HG03342 (cell line): ENCODE data around the gene ZNF469.
"Not testable (repeated sequence)": the region's sequence is repeated elsewhere in the genome, so short reads cannot be mapped to it uniquely, and the experiment has no call there.

Source experiments
- ATAC-seq: cut with Tn5 transposase; IDR thresholded peaks from one replicate; pipeline ENCODE4 v1.9.1; 2021; ENCODE audit warnings: mild to moderate bottlenecking, moderate library complexity; ENCODE audit not compliant: unreplicated experiment

Gene ZNF469

DNA sequence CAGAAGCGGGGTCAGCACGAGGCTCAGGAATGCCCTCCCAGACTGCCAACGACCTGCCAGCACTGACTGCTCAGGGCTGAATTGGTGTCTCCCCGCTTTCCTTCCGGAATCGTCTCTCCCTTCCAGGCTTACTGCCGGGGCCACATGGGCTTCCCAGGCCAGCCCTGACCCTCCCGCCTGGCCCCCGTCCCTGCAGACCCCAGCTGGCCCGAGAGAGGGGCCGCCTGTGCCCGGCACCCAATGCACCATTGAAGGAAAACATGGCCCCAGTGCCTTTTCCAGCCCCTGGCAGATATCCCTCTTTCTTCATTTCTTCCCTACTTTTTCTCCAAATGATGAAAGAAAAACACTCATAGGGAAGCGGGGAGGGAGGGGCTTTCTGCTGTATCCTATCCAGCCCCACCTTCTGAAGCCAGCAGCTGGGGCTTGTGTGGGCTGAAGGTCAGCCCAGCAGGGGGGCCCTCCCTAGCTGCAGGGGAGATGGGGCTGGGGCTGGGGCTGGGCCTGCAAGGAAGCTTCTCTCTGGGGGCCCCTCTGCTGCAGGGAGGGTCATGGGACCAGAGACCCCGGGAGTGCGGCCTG, 25.9 kb downstream of the ZNF469 start:
- no peak for ATAC-seq

- no peak for ATAC-seq
These were observed 26.7 kb downstream of the ZNF469 start for GRCh38 chr16:88409296-88410065.

- not testable (repeated sequence) for ATAC-seq
These were observed 27.7 kb downstream of the ZNF469 start for GRCh38 chr16:88410297-88410968.

DNA sequence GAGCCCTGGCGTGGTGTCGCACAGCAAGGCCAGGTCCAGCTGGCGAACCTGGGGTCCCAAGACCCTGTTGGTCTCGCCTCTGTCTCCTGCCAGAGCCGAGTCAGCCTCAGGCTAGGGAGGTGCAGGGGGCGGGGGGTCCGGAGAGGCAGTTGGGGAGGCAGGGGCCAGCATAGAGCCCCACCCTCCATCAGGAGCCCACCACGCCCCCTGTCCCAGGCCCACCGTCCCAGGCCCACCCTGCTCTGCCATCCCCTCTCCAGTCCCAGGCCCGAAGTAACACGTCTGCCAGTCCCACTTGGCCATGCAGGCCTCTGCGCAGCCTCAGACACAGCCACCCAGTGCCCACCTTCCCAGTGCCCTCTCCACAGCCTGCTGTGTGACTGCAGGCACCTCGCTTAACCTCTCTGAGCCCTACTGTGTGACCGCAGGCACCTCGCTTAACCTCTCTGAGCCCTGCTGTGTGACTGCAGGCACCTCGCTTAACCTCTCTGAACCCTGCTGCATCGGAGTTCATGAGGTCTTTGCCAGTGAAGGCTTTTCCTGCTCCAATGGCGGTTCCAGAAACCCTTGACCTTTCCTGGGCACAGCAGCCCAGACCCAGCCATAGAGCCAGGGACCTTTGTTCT, 29.3 kb downstream of the ZNF469 start:
- ATAC-seq: no peak

DNA sequence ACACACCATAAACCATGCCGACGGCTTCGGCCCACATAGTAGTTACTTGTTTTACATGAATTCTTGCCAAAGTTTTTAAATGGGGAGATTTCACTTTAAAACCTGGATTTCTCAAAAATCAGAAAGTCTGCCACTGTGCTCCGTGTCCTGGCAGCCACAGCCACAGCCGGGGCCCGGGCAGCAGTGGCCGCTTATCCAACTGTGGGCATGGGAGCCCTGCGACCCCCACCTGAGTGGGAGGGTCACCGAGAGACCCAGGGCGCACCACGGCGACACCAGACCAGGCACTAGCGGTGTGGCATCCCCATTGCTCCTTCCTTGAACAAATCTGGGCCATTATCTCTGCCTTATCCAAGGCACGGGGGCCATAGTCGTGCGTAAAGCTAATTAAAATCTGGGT, 30.0 kb downstream of the ZNF469 start:
- ATAC-seq: no peak

DNA sequence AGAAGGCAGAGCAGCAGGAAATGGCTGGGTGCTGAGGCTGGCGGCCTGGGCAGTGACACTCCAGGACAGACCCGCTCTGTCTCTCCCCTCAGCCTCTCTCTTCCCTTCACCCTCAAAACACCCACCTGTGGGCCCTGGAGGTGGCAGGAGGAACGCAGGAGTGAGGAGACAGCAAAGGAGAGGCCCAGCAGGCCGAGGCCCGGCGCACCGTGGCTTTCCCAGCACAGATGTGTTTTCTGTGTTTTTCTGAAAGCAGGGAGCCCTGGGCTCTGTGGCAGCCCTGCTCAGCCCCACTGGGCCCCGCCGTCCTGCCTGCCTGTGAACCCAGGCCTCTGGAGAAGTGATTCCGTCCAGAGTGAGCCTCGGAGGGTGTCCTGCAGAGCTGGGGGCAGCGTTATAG, 30.5 kb downstream of the ZNF469 start:
- ATAC-seq: no peak

DNA sequence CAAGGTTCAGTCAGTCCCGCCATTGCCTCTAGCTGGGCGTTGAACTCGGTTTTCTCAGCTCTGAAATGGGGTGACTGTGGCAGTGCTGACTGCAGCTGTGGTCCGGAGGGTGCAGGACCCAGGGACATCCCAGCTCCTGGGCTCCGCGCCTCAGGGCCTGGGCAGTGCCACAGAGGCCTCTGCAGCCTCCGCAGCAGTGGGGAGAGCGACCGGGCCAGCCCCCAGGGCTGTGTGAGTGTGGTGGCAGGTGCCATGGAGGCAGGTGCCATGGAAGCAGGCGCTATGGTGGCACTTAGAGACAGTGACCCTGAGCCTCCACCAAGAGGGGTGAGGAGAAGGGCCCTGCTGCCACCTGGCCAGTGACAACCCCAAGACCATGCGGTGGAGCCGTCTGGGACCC, 30.9 kb downstream of the ZNF469 start:
- ATAC-seq: no peak

GRCh38 chr16:88414521-88415380, 32.0 kb downstream of the ZNF469 start:
- ATAC-seq: no peak

GRCh38 chr16:88415381-88415705, 32.6 kb downstream of the ZNF469 start:
- no peak for ATAC-seq

DNA sequence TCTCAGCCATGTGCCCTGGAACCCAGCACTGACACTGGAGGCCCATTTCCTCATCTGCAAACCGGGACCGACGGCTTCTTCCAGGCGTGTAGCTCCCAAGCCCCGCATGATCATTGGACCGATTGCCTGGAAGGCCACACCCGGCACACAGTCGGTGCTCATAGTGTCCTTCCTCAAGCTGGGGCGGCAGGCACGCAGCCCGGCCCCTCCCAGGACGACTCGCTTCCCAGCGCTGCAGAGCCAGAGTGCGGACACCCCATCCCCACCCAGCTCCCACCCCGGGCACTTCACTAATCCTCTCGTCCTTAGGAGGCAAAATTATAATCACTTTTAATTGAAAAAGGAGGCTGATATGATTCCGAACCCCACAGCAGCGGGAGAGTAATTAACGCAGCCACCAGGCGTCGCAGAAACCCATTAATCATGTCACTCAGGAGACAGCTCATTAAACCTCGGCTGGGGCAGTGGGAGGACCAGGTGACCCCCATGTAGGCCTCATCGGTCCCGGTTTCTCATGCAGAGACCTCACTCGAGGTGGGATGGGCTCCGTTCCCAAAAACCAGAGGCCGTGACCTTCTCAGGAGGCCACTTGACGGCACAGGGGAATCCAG, 33.1 kb downstream of the ZNF469 start:
- no peak for ATAC-seq

DNA sequence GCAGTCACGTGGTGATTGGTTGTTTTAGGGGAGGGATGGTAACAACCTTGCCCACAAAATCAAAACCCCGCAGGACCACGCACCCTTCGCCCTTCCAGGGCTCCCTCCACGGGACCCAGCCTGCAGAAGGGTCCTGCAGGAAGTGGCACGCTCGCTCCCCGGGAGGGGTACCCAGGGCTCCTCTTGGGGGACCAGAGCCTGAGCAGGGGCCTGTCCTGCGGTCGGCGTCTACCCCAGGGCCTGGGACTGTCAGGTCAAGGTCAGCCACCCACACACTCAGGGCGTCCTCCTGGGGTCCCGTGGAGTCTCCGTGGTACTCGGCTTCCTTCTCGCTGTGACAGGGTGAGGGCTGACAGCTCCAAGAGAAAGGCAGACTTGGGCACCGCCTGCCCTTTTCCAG, 33.9 kb downstream of the ZNF469 start:
- no peak for ATAC-seq

DNA sequence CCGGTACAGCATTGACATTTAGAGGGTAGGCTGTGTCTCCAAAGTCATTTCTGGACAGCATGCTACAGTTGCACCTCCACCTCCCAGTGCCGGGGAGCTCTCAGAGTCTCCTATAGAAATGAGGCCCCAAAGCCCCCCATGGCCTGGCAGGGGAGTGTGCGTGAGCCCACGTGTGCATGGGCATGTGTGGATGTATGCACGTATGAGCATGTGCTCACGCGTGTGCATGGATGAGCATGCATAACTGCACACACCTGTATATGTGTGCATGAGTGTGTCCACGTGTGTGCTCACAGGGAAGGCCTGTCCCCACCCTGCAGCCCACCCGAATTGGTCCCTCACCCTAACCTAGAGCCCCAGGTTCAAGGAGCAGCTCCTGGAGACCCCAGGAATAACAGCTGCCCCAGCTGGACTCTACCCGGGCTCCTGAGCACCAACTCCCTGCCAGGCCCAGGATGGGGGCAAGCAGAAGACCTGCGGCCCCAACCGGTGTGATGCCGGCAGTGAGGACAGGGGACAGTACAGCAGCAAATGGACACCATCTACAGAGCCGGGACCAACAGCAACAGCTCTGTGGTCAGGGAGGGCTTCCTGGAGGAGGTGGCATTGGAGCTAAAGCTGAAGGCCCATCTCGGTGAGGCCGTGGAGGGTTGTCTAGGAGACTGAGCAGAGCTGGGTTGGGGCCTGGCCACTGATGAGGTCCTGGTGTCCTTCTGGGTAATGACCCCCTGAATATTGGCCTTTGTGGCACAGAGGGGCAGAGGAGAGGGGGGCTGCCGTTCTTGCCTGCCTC, 35.1 kb downstream of the ZNF469 start:
- no peak for ATAC-seq

DNA sequence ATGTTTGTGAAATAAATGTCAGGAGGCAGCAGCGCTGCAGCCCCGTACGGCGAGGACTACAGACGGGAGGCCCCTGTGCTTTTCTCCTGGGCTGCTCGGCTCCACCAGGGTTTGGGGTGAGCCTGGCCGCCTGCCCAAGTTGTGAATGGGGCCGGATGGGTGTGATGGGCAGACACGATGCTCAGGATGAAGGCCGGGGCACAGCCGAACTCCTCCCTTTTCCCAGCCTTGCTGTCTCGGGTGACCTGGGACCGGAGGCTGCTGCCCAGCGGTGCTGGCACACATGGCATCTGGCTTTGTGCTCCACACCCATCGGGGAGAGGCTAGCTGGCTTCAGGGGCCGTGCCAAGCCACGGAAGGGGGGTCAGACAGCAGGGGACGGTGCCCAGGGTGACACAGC, 36.1 kb downstream of the ZNF469 start:
- no peak for ATAC-seq

GRCh38 chr16:88419790-88420189, 37.0 kb downstream of the ZNF469 start:
- ATAC-seq: no peak

DNA sequence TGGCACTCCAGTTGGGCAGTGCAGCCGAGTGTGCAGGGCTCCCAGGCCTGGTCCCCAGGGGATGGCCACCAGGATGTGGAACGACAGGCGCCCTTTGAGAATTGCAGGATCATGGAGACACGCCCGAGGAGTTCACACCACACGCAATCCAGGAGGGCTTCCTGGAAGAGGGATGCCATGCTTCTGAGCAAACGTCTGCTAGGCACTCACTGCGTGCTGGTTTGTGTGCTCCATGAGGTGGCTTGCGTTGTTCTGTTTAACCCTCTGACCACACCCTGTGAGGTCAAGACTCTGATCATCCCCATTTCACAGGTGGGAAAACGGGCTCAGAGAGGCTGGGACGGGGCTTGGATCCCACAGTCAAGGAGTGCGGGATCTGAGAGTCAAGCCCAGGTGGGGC, 37.7 kb downstream of the ZNF469 start:
- ATAC-seq: no peak

DNA sequence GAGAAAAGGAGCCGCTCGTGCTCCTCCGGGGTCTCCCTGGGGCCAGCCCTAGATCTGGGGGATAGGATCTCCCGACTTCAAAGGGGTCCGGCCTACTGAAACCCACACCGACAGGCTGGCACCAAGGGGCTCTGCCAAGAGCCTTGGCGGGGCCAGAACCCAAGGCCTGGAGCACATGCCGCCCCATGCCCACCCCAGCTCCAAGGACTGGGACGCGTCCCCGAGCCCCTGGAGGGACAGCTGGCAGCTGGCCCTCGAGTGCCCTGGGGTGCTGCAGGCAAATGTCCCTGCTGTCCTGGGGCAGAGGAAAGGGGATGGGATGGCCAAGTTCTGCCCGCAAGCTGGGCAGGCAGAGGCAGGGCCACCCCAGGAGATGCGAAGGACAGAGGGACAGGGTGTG, 38.5 kb downstream of the ZNF469 start:
- ATAC-seq: no peak

GRCh38 chr16:88421871-88422433, 39.2 kb downstream of the ZNF469 start:
- ATAC-seq: no peak

- ATAC-seq: no peak
These were observed 40.1 kb downstream of the ZNF469 start for GRCh38 chr16:88422733-88423447.

DNA sequence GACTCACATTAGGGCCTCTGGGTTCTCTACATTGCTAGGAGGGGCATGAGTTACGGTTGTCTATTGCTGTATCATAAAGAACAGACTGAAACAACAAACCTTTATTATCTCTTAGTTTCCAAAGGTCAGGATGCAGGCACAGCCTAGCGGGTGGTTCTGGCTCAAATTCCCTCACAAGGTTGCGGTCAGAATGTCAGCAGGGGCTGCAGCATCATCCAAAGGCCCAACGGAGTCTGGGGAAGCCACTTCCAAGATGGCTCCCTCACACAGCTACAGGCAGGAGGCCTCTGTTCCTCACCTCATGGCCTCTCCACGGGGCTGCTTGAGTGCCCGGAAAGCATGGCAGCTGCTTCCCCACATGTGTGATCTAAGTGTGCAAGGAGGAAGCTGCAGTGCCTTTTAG, 40.7 kb downstream of the ZNF469 start:
- no peak for ATAC-seq
